SK-N-SH (cell line): ENCODE data around the gene RAPGEF2. TPM values are rescaled to one million over a fixed set of nuclear protein-coding genes. Genes with fewer than 3 reads are reported as not detected.
A peak's percentile ranks its signal among the peaks of the same experiment; 100 is the strongest.

Experiments
- CTCF ChIA-PET: fragments of 300-600, 350-600 bp; formaldehyde crosslinking; extraction: SDS; loops from one replicate; lab custom pipeline; 2021; lab: Yijun Ruan, JAX
- POLR2A ChIA-PET: fragments of 350-600 bp; sonication (Branson Sonifier 250); formaldehyde crosslinking; extraction: SDS; loops from one replicate; lab custom pipeline; 2020; ENCODE audit warnings: antibody characterized with exemption, inconsistent platforms; lab: Yijun Ruan, JAX
- DNase-seq: peaks from one replicate; pipeline ENCODE4 v3.0.0; 2012
- H2AFZ ChIP-seq: fragments of 200-600 bp; sonication (generic); 2 replicates; pipeline ENCODE4 v1.8.1; 2016; ENCODE audit warnings: antibody characterized with exemption, mild to moderate bottlenecking, low read depth
- H3F3A ChIP-seq: fragments of 200-600 bp; sonication (generic); replicated peaks from 2 replicates; pipeline ENCODE3; 2016; ENCODE audit warnings: antibody characterized with exemption, mild to moderate bottlenecking; ENCODE audit not compliant: insufficient read depth
- H3K27ac ChIP-seq, 2 experiments: fragments of 200-500 bp in 1 of 2; fragments of 200-600 bp in 1 of 2; sonication (Bioruptor generic) in 1 of 2; sonication (generic), shearing (Covaris generic) in 1 of 2; 2 replicates each; pipeline versions ENCODE4 v1.5.1 to v1.6.1; 2014 to 2016; ENCODE audit warnings: low read depth in 2 of 2, inconsistent platforms in 1 of 2, low read length in 1 of 2, mild to moderate bottlenecking in 1 of 2, mixed read lengths in 1 of 2
- H3K27me3 ChIP-seq: fragments of 200-600 bp; sonication (generic), shearing (Covaris generic); 2 replicates; pipeline ENCODE4 v1.6.1; 2016; ENCODE audit warnings: mixed run types; ENCODE audit not compliant: insufficient read depth
- H3K36me3 ChIP-seq, 2 experiments: fragments of 200-500 bp in 1 of 2; fragments of 200-600 bp in 1 of 2; sonication (Bioruptor generic) in 1 of 2; sonication (generic) in 1 of 2; replicated peaks in 1 of 2; 2 replicates each; pipeline versions ENCODE3 to v1.5.1; 2014 to 2016; ENCODE audit warnings: low read length in 1 of 2, mild to moderate bottlenecking in 1 of 2; ENCODE audit not compliant: insufficient read depth in 2 of 2, control insufficient read depth in 1 of 2
- H3K4me1 ChIP-seq, 2 experiments: fragments of 200-500 bp in 1 of 2; fragments of 200-600 bp in 1 of 2; sonication (Bioruptor generic) in 1 of 2; sonication (generic), shearing (Covaris generic) in 1 of 2; 2 replicates each; pipeline versions ENCODE4 v1.5.1 to v1.6.1; 2014 to 2016; ENCODE audit warnings: low read depth in 1 of 2, low read length in 1 of 2, mixed run types in 1 of 2; ENCODE audit not compliant: insufficient read depth in 2 of 2, control insufficient read depth in 1 of 2
- H3K4me2 ChIP-seq: fragments of 200-600 bp; sonication (generic), shearing (Covaris generic); 2 replicates; pipeline ENCODE4 v1.6.1; 2017; ENCODE audit warnings: mixed run types
- H3K4me3 ChIP-seq, 2 experiments: fragments of 200-500 bp in 1 of 2; fragments of 200-600 bp in 1 of 2; sonication (Bioruptor generic) in 1 of 2; sonication (generic), shearing (Covaris generic) in 1 of 2; 2 replicates each; pipeline versions ENCODE4 v1.5.1 to v1.8.1; 2014 to 2016; ENCODE audit warnings: low read depth in 2 of 2, inconsistent platforms in 1 of 2, low read length in 1 of 2, mild to moderate bottlenecking in 1 of 2, mixed read lengths in 1 of 2, moderate library complexity in 1 of 2
- H3K79me2 ChIP-seq: fragments of 200-600 bp; sonication (generic); 2 replicates; pipeline ENCODE4 v1.8.1; 2017; ENCODE audit warnings: mild to moderate bottlenecking; ENCODE audit not compliant: insufficient read depth
- H3K9ac ChIP-seq: fragments of 200-600 bp; sonication (generic); 2 replicates; pipeline ENCODE4 v1.6.1; 2017; ENCODE audit warnings: mixed run types
- H3K9me2 ChIP-seq: fragments of 200-600 bp; sonication (generic); 2 replicates; pipeline ENCODE4 v1.6.1; 2017; ENCODE audit warnings: mixed run types
- H3K9me3 ChIP-seq: fragments of 200-600 bp; sonication (generic); 2 replicates; pipeline ENCODE4 v1.6.1; 2017; ENCODE audit warnings: mixed run types, mild to moderate bottlenecking, moderate library complexity
- H4K20me1 ChIP-seq: fragments of 200-600 bp; sonication (generic); 2 replicates; pipeline ENCODE4 v1.6.1; 2017; ENCODE audit warnings: mild to moderate bottlenecking, mixed run types; ENCODE audit not compliant: insufficient read depth
- CHD2 ChIP-seq: fragments of 150-350 bp; IDR thresholded peaks from 2 replicates; pipeline ENCODE4 v1.6.1; 2018; ENCODE audit warnings: low read length; ENCODE audit not compliant: partially characterized antibody
- EP300 ChIP-seq, 2 experiments: IDR thresholded peaks; 2 replicates each; pipeline versions ENCODE4 v1.4.0 to v1.6.1; 2012; ENCODE audit warnings: borderline replicate concordance in 1 of 2, low read depth in 1 of 2, low read length in 1 of 2
- FOSL2 ChIP-seq: IDR thresholded peaks from 2 replicates; pipeline ENCODE4 v1.4.0; 2012; ENCODE audit warnings: low read depth, mild to moderate bottlenecking, moderate library complexity, borderline replicate concordance
- FOXJ3 ChIP-seq: sonication (generic); formaldehyde crosslinking; IDR thresholded peaks from 2 replicates; pipeline ENCODE4 v1.5.1; 2020; ENCODE audit warnings: mild to moderate bottlenecking, missing genetic modification reagents
- FOXM1 ChIP-seq: IDR thresholded peaks from 2 replicates; pipeline ENCODE4 v1.4.0; 2012; ENCODE audit warnings: low read depth, mild to moderate bottlenecking
- GABPA ChIP-seq: IDR thresholded peaks from 2 replicates; pipeline ENCODE4 v1.4.0; 2012; ENCODE audit warnings: low read depth, mild to moderate bottlenecking
- GATA2 ChIP-seq: sonication (generic); formaldehyde crosslinking; IDR thresholded peaks from 2 replicates; pipeline ENCODE4 v1.5.0; 2020; ENCODE audit warnings: mild to moderate bottlenecking, missing genetic modification reagents
- MEF2A ChIP-seq: IDR thresholded peaks from 2 replicates; pipeline ENCODE4 v1.4.0; 2012; ENCODE audit warnings: low read depth, borderline replicate concordance
- NFIC ChIP-seq: IDR thresholded peaks from 2 replicates; pipeline ENCODE4 v1.4.0; 2012; ENCODE audit warnings: borderline replicate concordance
- NRF1 ChIP-seq: IDR thresholded peaks from 2 replicates; pipeline ENCODE4 v1.6.1; 2012; ENCODE audit warnings: low read depth, mild to moderate bottlenecking, low read length
- POLR2AphosphoS5 ChIP-seq: IDR thresholded peaks from 2 replicates; pipeline ENCODE4 v1.6.1; 2012; ENCODE audit warnings: low read depth, low read length
- RAD21 ChIP-seq: IDR thresholded peaks from 2 replicates; pipeline ENCODE4 v1.6.1; 2012; ENCODE audit warnings: mild to moderate bottlenecking, low read length
- RFX5 ChIP-seq: IDR thresholded peaks from 2 replicates; pipeline ENCODE4 v1.6.1; 2012; ENCODE audit warnings: mild to moderate bottlenecking, improper control_type of control experiment, low read length
- SMC3 ChIP-seq: IDR thresholded peaks from 2 replicates; pipeline ENCODE4 v1.6.1; 2012; ENCODE audit warnings: low read depth, low read length, improper control_type of control experiment
- TCF12 ChIP-seq: IDR thresholded peaks from 2 replicates; pipeline ENCODE4 v1.4.0; 2012
- USF1 ChIP-seq: IDR thresholded peaks from 2 replicates; pipeline ENCODE4 v1.4.0; 2012; ENCODE audit warnings: low read depth, borderline replicate concordance
- WGBS: methylation state at CpG from one replicate; pipeline ENCODE4 v1.1.6; 2017; ENCODE audit warnings: low lambda C conversion rate; 5-methylcytosine and 5-hydroxymethylcytosine counted together
- polyA plus RNA-seq, 3 experiments: library from polyadenylated mRNA; depleted of rRNA; stranded (reverse); fragments of >200 nt; gene quantifications; 2 replicates each; pipeline ENCODE4 v1.2.3, GENCODE V29; 2012
- TF ChIP-seq, protein P1 (sequence below): fragments of 150-350 bp; IDR thresholded peaks from 2 replicates; pipeline ENCODE4 v1.6.1; 2017; ENCODE audit warnings: antibody characterized with exemption, low read length, low read depth, borderline replicate concordance
- TF ChIP-seq, protein P2 (sequence below): IDR thresholded peaks from 2 replicates; pipeline ENCODE4 v1.4.0; 2012; ENCODE audit warnings: low read depth

RAPGEF2 gene
- polyA plus RNA-seq, 1 of the 3 experiments (the other 2 are of a cell fraction): 19.2 TPM

DNA sequence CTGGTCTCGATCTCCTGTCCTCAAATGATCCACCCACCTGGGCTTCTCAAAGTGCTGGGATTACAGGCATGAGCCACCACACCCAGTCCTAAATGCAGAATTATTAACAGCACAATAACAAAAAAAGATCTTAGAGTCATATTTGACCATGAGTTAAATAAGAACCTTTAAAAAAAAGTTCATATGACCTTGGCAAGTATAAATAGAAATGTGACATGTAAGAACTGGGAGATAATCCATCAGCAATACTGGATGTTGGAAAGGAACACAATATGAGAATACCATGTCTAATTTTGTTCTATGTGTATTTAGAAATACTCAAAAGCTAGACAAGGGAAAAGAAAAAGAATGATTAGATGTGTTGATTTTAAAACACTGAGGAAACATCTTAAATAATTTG, 231.6 kb downstream of the RAPGEF2 start:
- ChIA-PET POLR2A (no interaction called here), CTCF (interaction anchor here (1.7 kb wide), 1 partner anchor 16 kb away, joined by 4 read pairs; no protein-coding TSS in a partner anchor)
- H3K4me2 ChIP-seq: no peak overlapping the region
- no peaks in the 10 kb centered on the region for H4K20me1 ChIP-seq
- H3K4me1 ChIP-seq: peaks cover 0 to 7% of the 10 kb centered on the region in 2 experiments; a peak in 2 of 4 replicates
- no peaks in the 10 kb centered on the region for H3K27me3 ChIP-seq
- H2AFZ ChIP-seq: no peak overlapping the region
- no peak for TF ChIP-seq EP300 (IDR thresholded peaks at IDR 0.05; ENCODE audit: borderline replicate concordance in 1 of 2, low read depth in 1 of 2, low read length in 1 of 2)
- no peak for TF ChIP-seq USF1
- no peak for TF ChIP-seq FOXM1
- no peak for TF ChIP-seq NFIC
- TF ChIP-seq POLR2AphosphoS5: no peak
- TF ChIP-seq NRF1: no peak
- no peak for TF ChIP-seq TCF12
- TF ChIP-seq RFX5: no peak
- TF ChIP-seq, protein P1, sequence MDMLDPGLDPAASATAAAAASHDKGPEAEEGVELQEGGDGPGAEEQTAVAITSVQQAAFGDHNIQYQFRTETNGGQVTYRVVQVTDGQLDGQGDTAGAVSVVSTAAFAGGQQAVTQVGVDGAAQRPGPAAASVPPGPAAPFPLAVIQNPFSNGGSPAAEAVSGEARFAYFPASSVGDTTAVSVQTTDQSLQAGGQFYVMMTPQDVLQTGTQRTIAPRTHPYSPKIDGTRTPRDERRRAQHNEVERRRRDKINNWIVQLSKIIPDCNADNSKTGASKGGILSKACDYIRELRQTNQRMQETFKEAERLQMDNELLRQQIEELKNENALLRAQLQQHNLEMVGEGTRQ: no peak
- TF ChIP-seq GABPA: no peak
- TF ChIP-seq SMC3: no peak
- TF ChIP-seq MEF2A: no peak
- no peak for TF ChIP-seq GATA2
- no peak for TF ChIP-seq CHD2
- TF ChIP-seq FOXJ3 (CRISPR knock-in tag): no peak
- TF ChIP-seq FOSL2: no peak
- TF ChIP-seq RAD21: no peak
- TF ChIP-seq, all 33 proteins: peak for 0
- Histone ChIP-seq H3K9me3 (no peaks in the 10 kb centered on the region), H3K36me3 (peaks cover 44 to 45% of the 10 kb centered on the region in 2 experiments), H3K79me2 (no peaks in the 10 kb centered on the region), H3K9ac (no peak overlapping the region), H3K27ac (no peak overlapping the region), H3K4me3 (no peak overlapping the region), H3K9me2 (no peaks in the 10 kb centered on the region), H3F3A (peaks cover 13% of the 10 kb centered on the region)
- WGBS: 100% methylated on average over 1 of the region's 1 CpG
- DNase-seq: no peak

DNA sequence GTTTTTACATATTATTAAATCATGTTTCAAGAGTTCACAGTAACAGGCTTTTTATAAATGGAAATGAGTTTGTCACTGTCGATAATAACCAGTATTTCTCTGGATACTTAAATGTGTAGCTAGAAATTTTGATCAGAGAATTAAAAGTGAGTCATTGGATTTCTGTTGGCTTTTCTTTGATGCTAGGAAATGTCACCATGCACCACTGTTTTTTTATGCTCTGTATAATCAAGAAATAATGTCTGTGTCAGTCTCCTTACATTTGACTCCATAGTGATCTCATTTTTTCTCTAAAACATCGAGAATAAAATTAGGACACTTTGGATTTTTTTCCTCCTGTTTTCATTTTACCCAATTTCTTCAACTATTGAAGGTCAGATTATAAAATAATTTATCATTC, 234.2 kb downstream of the RAPGEF2 start:
- Histone ChIP-seq H3K4me2 (no peak overlapping the region), H2AFZ (no peak overlapping the region), H3K9ac (no peak overlapping the region), H3K27ac (peak overlapping the region in 1 of 2 experiments; percentile 32; a peak in 2 of 4 replicates), H3K4me3 (no peak overlapping the region), H3K9me2 (no peaks in the 10 kb centered on the region), H3K4me1 (peaks cover 0 to 7% of the 10 kb centered on the region in 2 experiments; a peak in 2 of 4 replicates), H3K36me3 (peaks cover 39 to 42% of the 10 kb centered on the region in 2 experiments), H4K20me1 (no peaks in the 10 kb centered on the region), H3K79me2 (no peaks in the 10 kb centered on the region), H3K27me3 (no peaks in the 10 kb centered on the region), H3F3A (peaks cover 12% of the 10 kb centered on the region), H3K9me3 (no peaks in the 10 kb centered on the region)
- no peak for TF ChIP-seq RFX5
- TF ChIP-seq, protein P2, sequence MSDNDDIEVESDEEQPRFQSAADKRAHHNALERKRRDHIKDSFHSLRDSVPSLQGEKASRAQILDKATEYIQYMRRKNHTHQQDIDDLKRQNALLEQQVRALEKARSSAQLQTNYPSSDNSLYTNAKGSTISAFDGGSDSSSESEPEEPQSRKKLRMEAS: no peak
- ChIA-PET POLR2A (no interaction called here), CTCF (interaction anchor here (1.7 kb wide), 1 partner anchor 487 kb away, joined by 3 read pairs; no protein-coding TSS in a partner anchor)
- 93% methylated on average over 2 of the region's 2 CpGs for WGBS
- DNase-seq: no peak
